ACHN (cell line): Measurements from ENCODE around the gene TCP11L1.
A peak's percentile ranks its signal among the peaks of the same experiment; 100 is the strongest.

Experiments used
- DNase-seq: peaks from one replicate; pipeline ENCODE4 v3.0.0-alpha.2; 2015
- in situ Hi-C: cut with HindIII; loops from 2 replicates; pipeline ENCODE4 v1.10.0; 2017; ENCODE audit warnings: low sequenced_read_pairs, low pct_ligation_motif_present, low pct_unique_long_range_greater_than_20kb

TCP11L1 gene, protein sequence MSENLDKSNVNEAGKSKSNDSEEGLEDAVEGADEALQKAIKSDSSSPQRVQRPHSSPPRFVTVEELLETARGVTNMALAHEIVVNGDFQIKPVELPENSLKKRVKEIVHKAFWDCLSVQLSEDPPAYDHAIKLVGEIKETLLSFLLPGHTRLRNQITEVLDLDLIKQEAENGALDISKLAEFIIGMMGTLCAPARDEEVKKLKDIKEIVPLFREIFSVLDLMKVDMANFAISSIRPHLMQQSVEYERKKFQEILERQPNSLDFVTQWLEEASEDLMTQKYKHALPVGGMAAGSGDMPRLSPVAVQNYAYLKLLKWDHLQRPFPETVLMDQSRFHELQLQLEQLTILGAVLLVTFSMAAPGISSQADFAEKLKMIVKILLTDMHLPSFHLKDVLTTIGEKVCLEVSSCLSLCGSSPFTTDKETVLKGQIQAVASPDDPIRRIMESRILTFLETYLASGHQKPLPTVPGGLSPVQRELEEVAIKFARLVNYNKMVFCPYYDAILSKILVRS

DNA sequence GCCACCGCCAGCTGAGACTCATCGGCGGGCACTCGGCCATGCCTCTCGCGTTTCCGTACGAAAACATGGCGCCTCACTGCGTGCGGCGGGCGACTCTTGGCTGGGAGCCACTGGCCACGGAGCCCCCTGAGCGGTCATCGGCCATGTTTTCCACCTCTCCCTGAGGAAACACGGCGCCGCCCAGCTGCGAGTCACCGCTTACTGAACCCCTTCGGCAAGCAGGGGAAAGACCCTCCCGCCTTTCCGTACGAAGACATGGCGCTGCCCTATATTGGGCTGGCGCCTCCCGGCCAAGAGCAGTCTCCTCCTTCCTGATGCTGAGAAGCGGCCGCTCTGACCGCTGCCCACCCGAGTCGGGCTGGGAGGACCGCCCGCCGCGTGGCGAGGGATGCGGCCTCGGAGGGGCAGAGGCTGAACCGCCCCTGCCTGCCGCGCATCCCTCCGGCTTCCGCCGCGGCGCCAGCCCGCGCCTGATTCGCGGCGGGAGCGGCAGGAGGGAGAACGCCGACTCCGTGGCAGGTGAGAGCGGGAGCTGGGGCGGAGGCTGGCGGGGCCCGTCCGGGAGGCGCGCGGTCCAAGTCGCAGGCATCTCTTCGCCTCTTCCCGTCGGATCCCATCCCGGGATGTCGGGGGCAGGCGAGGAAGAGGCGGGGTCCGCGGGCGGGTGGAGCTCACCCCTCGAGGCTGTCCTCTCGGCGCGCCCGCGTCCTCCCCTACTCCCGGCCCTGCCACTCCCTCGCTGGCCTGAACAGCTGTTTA lies at the start of gene TCP11L1:
Gene TCP11L1 (plus strand): TSS at position 299 of the 759 bp plus-strand sequence. CDS start 4,202 bp downstream, outside the sequence.
- peak; percentile 73 for DNase-seq
- in situ Hi-C loops: no loop called here

DNA sequence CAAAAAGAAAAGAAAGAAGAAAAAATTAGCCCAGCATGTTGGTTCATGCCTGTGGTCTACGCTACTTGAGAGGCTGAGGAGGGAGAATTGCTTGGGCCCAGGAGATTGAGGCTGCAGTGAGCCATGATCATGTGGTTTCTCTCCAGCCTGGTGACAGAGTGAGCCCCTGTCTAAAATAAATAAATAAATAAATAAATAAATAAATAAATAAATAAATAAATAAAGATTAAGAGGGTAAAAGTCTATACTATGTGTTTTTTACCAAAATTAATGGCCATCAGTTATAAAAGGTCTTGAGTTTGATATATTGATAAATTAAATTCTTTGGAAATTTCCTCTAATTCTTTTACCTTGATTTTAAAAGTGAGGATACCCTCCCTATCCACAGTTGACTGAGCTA lies 48.9 kb upstream of the TCP11L1 start:
- in situ Hi-C loops: no loop called here
- DNase-seq: no peak

DNA sequence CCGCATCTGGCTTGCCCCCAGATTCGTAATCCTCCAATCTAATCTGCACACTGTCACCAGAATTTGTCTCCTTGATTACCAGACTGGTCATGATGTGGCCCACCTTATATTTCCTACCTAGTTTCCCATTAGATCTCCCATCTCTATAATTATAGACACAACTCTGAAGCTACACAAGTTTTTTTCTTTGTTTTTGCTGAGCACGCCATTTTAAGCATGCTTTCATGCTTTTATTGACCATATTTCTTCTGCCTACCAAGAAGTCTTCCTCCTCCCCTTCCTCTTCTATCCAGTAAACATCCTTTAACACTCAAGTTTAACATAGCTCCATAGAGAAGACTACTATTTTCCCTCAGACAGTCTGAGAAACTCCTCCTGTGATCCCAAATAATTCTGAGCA lies 47.9 kb upstream of the TCP11L1 start:
- in situ Hi-C loops: no loop called here
- no peak for DNase-seq

DNA sequence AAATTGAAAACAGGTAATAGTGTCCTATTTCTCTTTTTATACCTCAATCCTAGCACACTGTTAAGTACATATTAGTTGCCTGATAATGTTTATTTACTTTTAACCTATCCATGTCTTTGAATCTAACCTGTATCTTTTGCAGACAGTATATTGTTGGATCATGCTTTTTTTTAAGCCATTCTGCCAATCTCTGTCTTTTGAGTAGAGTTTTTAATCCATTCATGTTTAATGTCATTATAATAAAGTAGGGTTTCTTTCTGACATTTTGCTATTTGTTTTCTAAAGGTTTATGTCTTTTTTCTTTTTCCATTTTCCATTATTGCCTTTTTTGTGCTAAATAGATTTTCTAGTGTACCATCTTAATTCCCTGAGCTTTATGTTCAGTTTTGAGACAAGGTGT lies 47.5 kb upstream of the TCP11L1 start:
- in situ Hi-C loops: no loop called here
- no peak for DNase-seq

DNA sequence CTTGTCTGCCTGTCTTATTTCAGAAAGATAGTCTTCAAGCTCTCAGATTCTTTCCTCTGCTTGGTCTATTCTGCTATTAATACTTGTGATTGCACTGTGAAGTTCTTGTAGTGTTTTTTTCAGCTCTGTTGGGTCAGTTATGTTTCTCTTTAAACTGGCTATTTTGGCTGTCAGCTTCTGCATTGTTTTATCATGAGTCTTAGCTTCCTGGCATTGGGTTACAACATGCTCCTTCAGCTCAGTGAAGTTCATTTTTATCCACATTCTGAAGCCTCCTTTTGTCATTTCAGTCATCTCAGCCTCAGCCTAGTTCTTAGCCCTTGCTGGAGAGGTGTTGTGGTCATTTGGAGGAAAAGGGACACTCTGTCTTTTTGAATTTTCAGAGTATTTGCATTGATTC lies 39.2 kb upstream of the TCP11L1 start:
- in situ Hi-C loops: no loop called here
- no peak for DNase-seq

DNA sequence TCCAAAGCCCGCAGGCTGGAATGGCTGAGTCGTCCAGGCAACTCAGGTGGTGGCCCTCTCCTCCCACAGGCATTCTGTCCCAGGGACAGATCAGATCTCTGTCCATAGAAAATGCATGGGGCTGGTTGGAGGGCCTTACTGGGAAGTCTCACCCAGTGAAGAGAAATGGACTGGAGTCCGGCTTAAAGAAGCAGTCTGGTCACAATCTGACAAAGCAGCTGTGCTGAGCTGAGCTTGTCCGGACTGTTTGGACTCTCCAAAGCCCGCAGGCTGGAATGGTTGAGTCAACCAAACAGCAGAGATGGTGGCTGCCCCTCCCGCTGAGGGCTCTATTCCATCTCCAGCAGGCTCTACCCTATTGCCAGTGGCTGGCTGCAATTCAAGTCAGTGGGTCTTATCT lies 38.1 kb upstream of the TCP11L1 start:
- no peak for DNase-seq
- in situ Hi-C loops: no loop called here

DNA sequence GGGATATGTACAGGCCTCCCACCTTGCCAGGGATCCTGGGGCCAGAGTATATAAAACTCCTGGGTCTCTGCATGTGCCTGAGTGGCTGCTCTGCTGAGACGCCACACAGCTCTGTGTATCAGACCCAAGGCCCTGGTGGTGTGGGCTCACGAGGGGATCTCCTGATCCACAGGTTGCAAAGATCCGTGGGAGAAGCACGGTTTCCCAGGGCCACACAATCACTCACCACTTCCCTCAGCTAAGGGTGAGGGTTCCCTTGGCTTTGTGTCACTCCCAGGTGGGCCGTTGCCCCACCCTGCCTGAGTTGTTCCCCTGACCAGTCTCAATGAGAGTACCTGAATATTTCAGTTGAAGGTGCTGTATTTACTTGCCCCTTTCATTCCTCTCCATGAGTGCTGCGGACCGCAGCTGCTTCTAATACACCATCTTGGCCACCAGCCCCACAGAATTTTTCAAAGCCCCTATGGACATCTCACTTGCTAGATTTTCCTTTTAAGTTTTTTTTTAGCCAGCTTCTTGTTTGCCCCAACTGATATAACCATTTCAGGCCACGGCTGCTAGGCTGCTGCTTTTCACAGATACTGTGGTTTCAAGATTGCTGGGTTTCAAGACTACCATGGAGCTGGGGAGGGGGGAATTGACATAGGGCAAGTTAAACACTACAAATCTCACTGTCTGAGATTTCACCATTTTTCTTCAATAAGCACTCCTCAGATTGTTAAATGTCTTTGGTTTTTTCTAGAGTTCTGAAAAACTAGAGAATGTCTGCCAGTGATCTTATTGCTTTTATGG lies 37.4 kb upstream of the TCP11L1 start:
- in situ Hi-C loops: no loop called here
- DNase-seq: no peak

DNA sequence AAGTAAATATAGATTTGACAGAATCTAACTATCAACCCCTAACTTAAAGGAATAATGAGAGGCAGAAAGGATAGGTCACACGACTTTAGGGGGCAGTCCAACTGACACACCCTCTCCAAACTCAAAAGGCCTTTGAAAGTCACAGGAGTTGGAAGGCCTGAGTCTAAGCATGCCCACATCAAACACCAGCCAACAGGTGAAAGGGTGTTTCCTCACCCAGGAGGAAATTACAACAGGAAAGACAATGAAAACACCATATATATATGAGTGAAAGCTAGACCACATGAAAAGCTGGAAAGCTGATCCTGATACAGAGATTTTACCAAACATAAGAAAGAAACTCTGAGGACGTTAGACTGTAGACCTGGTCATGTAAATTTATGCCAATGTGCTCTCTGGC lies 34.2 kb upstream of the TCP11L1 start:
- no peak for DNase-seq
- in situ Hi-C loops: no loop called here

DNA sequence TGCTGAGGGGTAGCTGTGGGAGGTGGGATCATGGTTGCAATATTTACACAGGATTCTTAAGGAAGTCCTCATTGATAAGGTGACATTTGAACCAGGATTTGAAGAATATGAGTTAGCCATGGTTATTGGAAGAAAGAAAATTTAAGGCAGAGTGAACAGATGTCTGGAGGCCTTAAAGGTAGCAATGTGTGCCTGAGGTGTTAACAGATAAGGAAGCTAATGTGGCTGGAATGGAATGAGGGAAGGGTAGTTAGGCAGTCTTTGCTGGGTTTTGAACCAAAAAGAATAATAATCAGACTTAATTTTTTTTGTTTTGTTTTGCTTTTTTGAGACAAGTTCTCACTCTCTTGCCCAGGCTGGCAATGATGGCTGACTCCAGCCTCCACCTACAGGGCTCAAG lies 33.4 kb upstream of the TCP11L1 start:
- no peak for DNase-seq
- in situ Hi-C loops: no loop called here

DNA sequence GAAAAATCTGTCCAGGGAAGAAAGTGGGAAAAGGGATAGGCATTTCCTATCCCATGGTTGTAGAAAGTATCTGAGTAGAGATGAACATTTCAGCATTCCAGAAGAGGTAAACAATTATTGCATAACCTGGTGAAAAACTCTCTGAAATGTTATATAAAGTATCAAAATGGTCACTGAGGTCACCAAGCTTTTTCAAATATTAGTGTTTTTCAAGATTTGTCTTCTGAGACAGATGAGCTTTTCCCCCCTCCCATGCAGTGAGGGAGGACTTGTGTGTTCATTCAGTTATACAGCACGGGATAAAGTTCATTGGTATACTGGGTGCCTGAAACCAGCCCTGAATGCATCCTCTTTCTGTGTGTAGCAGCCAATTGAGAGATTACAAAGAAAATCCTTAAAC lies 25.6 kb upstream of the TCP11L1 start:
- DNase-seq: no peak
- in situ Hi-C loops: no loop called here

DNA sequence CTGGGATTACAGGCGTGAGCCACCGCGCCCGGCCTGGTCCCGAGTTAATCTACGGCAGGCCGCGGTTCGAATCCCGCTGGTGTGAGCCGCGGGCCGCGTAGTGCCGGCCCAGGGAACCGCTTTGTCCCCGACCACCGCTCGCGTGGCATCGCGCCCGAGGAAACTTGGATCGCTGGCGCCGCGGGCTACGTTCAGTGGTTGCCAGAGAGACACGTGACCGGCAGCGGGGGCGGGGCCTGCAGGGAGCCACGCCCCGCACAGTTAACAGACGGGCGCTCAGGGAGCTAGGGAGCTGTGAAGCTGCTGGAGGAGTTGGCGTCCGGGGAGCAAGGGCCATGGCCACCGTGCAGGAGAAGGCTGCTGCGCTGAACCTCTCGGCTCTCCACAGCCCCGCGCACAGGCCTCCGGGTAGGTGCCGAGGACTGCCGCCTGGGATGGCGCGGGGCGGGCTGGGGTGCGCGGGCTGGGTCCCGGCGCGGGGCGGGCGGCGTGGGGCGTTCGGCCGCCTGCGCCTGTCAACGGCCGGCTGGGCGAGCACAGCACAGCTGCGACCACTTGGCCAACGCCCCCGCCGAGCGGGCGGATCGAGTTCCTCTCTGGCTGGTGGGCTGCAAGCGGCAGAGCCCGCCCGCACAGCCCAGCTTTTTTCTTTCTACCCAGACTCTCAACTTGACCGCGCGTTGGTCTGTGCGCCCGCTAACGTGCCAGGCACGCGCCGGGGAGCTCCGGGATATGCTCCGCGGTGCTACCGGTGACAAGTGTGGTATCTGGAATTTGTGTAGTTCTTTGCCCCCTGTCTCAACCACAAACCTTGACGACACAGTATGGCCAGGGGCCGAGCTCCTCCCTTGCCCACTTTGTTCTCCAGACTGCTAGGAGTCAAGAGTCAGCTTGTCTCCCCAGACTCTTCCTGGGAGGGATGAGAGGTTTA lies 23.5 kb upstream of the TCP11L1 start, which contains the start of gene DEPDC7:
Gene DEPDC7 (plus strand): TSS at position 258 of the 931 bp plus-strand sequence. CDS start 78 bp downstream, at position 336.
- DNase-seq: peak; percentile 90
- in situ Hi-C loops: no loop called here

DNA sequence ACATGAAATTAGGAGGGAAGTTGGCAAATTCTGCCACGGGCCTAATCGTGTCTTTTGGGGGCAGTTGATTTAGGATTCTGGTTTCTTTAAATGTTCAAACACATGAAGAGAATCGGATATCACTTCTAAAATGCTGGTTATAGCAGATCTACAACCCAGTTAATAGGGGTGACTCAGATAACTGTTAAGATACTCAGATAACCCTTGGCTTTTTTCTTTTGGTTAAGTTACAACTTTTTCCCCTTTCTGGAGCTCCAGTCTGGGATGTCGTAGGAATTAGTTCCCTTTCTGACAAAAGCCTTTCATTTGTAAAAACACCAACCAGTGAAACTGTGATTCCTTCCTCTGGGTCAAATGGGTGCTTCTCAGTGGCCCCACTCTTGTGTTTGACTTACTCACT lies 22.7 kb upstream of the TCP11L1 start:
- peak; percentile 10 for DNase-seq
- in situ Hi-C loops: no loop called here

DNA sequence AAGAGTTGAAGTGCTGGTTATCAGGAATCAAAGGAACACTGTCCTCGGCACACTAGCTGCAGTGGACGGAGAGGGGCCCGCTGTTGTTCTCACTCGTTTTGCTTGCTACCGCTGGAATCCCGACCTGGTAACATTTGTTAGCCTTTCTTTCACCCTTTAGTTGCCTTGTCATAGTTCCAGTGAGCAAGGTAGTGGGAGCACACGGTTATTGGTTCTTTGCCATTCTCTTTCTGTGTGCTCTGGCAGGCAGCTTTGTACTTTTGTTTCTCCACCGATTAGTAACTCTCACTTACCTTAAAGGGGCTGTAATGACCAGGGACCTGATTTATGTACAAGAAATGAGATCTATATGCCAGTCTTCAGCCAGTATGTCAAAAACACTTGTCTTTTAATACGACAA lies 21.9 kb upstream of the TCP11L1 start:
- in situ Hi-C loops: no loop called here
- no peak for DNase-seq

DNA sequence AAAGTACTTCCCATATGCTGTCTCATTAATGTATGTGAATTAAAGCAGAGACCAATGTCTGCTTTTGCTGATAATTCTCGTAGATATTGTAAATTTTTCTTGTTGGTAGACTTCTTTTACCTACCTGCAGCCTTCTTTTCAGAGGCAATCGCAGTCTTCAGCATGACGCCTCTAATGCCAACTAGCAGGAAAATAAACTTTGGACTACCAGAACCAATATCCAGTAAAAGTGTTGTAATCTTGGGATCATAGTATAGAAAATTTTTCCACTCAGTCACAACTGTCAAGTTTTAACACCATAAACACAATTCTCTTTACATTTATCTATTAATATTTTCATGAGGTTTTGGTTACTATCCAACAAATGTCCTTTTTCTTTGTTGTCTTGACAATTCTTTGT lies 21.4 kb upstream of the TCP11L1 start:
- DNase-seq: no peak
- in situ Hi-C loops: no loop called here

DNA sequence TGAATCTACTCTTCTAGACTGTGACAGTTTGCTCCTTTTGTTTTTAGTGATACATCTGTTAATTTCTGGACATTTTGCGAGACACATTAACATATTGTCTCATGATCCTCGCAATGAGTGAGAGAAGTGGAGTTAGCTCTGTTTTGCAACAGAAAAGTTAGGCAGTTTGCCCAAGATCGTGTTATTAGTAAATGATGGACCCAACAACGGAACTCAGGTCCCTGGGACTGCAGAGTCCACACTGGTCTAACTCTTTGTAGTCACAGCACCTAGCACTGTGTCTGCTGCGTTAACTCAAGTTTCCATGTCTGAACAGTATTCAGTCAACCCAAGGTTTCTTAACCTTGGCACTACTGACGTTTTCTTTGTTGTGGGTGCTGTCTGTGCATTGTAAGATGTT lies 20.5 kb upstream of the TCP11L1 start:
- in situ Hi-C loops: no loop called here
- no peak for DNase-seq

DNA sequence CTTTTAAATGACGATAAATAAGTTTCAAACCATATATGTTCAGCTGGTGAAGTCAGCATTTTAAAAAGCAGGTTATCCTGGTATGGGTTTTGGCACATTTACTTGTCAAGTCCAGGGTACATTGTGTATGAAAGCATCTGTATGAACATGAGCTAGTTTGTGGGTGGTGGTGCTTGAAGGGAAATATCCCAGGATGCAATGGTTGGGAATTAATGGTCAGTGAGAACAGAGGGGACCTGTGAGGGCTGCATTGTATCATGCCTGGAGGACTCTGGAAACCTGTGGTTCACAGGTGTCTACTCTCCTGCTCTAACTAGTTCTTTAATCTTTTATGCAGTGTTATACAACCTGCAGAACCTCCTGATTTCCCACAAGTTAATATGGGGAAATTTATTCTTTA lies 17.9 kb upstream of the TCP11L1 start:
- DNase-seq: no peak
- in situ Hi-C loops: no loop called here

DNA sequence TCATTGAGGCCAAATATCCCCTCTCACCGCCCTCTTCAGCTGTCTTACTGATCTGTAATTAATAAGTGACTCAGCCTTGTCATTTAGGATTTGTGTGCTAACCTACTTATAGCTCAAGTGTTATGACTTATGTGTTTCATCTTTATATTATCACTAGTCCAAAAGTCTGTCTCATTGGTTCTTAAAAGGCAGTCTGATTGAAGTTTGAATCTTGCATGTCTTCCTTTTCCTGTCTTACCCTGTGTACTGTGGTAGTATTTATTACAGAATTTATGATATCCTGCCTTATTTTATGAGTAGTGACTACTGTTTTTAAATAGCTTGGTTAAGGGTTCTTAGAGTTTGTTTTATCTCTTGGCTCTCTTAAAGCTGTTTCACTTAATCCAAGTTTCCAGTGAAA lies 17.4 kb upstream of the TCP11L1 start:
- in situ Hi-C loops: no loop called here
- DNase-seq: no peak

DNA sequence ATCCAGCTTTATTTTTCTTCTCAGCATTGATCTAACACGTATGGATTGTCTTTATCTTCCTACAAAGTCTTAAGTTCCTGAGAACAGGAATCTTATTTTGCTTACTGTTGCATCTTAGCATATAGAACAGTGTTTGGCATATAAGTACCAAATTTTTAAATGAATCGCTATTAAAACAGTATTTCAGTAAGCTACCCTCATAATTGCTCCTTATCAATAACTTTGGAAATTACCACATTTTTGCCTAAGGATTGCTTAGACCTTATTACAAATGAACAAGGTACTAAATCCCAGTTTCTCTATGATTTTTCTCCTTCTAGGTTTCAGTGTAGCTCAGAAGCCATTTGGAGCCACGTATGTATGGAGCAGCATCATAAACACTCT lies 14.0 kb upstream of the TCP11L1 start:
- in situ Hi-C loops: no loop called here
- no peak for DNase-seq
